Kidney capillary endothelial cell (primary cell): ENCODE measurements around the gene KCTD20.
"Not testable (repeated sequence)": the region's sequence is repeated elsewhere in the genome, so short reads cannot be mapped to it uniquely, and the experiment has no call there.

Experiments
- DNase-seq: peaks from one replicate; pipeline ENCODE4 v3.0.0-alpha.2; 2018; ENCODE audit warnings: low spot score

The KCTD20 gene

DNA sequence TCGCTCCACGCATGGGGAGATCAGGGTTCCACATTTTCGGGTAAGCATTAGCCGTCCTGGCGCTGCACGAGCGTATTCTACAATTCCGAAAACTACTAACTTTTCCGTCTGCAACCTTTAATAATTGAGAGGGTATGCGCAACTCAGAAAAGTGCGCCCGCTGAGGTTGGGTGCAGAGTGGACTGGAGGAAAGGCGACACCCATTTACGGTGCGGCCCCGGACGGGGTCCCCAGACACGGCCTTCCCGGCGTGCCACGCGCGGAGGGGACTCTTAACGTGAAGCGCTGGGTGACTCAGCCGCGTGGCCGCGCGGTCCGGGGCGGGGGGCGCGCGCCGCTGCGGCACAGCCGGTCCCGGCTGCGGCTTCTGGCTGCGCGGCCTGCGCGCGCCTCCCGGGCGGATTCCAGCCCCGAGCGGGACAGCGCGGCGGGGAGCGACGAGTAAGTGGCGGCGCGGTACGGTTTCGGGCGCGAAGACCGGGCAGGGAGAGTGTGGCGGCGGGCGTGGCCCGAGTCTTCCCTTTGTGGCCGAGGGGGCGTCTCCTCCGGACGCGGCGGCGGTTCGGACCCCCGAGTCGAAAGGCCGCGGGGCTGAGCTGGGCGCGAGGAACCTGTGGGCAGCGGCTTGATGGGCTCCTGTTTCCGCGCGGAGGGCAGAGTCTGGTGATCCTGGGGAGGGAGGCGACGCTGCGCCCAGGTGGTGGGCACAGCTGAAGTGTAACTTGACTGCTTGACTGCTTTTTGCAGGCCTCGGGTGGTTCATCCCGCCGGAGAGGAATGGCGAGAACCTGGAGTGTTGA lies at the start of gene KCTD20, which contains the start of gene PXT1:
TSS of gene KCTD20 (plus strand) at position 330 of the 800 bp plus-strand sequence. CDS start 27,098 bp downstream, outside the sequence.
TSS of gene PXT1 (minus strand) at position 184 of the 800 bp plus-strand sequence. CDS start 16,772 bp downstream, outside the sequence.
- DNase-seq: peak; percentile 82

DNA sequence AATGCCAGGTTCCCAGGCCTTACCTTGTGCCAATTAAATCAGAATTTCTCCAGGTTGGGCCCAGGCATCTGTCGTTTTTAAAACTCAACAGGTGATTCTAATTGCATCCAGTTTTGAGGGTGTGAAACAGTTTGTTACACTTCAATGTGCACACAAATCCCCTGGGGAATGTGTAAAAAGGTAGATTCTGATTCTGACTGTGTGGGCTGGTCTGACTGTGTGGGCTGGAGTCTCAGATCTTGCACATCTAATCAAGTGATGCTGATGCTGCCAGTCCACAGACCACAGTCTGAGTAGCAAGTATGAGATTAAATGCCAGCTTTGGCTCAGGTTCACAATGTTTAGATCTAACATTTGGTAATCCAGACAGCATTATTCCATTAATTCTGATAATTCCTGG lies 42.8 kb upstream of the KCTD20 start:
- no peak for DNase-seq

DNA sequence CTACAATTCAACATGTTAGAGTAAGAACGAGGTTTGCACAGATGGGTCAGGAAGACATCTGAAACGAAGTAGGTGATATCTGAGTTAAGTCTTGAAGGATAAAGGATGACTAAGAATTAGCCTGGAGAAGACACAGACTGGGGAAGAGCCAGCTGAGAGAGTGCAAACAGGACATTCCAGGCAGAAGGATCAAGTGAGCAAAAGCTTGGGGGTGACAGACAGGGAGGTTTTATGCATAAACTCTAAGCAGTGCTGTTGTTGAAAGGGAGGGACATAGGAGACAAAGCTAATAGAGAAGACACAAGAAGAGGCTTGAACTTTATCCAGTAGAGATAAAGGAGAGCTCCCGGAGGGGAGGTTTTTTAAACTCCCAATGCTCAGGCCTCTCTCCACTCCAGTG lies 40.3 kb upstream of the KCTD20 start:
- DNase-seq: no peak

DNA sequence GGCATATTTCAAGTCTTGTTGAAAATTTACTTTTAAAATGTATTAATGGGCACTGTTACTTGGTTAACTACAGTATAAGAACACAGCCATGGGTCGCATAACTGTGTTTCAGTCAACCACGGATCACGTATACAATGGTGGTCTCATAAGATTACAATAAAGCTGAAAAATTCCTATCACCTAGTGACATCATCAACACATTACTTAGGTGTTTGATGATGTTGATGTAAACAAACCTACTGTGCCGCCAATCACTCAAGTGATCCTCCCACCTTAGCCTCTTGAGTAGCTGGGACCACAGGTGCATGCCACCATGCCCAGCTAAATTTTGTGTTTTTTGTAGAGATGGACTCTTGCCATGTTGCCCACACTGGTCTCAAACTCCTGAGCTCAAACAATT lies 38.6 kb upstream of the KCTD20 start:
- no peak for DNase-seq

DNA sequence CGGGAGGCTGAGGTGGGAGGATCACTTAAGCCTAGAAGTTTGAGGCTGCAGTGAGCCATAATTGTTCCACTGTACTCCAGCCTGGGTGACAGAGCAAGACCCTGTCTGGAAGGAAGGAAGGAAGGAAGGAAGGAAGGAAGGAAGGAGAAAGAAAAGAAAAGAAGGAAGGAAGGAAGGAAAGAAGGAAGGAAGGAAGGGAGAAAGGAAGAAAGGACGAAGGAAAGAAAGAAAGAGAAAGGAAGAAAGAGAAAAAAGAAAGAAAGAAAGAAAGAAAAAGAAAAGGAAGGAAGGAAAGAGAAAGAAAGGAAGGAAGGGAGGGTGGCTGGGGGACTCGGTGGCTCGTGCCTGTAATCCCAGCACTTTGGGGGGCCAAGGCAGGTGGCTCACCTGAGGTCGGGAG lies 33.1 kb upstream of the KCTD20 start:
- DNase-seq: not testable (repeated sequence)

DNA sequence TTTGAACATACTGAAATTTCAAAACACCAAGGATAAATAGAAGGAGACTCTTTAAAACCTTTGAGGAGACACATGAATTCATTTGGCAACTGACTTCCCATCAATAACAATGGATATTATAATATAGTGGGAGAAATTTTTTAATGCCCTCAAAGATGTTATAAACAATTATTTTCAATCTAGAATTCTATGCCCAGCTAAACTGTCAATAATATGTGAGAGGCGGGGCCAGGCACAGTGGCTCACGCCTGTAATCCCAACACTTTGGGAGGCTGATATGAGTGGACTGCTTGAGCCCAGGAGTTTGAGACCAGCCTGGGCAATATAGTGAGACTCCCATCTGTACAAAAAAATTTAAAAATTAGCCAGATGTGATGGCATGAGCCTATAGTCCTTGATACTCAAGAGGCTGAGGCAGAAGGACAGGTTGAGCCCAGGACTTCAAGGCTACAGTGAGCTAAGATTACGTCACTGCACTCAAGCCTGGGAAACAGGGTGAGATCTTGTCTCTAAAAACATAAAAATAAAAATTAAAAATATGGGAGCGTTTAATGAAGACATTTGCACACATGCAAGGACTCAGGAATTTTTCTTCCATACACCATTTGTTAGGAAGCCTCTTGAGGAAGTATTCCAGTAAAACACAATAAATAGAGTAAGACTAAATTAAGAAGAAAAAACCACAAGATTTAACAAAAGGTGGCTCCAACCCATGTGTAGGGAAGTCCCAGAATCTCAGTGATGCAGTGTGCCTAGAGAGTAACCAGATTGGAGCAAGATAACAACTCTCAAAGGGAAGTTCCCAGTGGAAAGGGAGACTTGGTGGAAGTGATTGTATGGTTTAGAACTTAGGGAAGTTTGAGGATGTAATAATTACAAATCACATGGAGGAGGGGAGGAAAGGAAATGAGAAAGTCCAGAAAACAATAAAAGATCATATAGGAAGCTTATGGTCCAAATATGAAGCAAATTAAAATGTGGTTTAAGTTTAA lies 29.0 kb upstream of the KCTD20 start:
- DNase-seq: no peak

DNA sequence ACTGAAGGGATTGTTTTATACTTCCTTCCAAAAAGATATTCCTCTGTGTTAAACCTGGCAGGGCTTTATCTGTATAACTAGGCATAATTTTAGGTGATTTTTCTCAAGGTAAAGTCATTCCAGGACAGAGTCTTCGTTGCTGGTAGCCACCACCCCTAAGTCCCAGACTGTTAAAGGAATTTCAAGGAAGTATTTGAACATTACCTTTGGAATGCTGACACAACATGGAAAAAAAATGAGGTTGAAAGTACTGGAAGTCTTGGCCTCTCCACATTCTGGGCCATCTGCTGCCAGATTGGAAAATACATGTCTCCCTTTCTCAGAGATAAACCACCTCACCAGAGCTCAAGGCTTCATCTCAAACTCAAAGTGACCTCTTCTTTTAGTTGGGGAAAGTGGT lies 28.3 kb upstream of the KCTD20 start:
- no peak for DNase-seq

DNA sequence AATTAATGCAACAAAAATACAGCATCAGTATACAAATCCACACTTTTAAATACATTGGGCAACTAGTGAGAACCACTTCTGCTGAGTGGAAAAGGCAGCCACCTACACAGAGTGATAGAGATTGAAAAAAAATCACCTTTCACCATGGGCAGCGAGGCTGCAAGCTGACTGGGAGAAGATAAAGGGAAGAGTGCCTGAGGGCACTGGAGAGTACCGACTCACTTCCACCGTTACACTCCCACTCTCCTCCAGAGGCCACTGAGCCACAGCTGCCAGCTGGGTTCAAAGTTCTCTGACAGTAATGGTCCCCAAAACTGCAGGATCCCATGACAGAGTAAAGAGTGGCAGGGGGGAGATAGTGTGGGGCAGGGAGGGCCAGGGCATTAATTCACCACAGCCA lies 24.2 kb upstream of the KCTD20 start:
- DNase-seq: no peak

DNA sequence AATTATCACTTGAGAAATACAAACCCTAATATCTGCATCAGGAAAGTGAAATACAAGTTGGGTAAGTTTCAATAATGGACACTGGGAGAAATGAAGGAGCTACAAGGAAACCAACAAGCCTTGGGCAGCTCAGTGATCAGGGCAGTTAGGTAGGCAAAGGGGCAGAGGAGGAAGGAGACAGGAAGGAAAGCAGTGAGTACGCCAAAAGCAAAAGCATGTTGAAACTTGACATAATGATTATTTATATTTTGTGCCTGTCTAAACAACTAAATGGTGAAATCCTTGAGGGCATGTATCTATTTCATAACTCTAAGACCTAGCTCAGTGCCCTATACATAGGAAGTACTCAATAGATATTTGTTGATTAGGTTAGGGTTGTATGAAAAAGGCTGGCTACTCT lies 23.5 kb upstream of the KCTD20 start:
- no peak for DNase-seq

DNA sequence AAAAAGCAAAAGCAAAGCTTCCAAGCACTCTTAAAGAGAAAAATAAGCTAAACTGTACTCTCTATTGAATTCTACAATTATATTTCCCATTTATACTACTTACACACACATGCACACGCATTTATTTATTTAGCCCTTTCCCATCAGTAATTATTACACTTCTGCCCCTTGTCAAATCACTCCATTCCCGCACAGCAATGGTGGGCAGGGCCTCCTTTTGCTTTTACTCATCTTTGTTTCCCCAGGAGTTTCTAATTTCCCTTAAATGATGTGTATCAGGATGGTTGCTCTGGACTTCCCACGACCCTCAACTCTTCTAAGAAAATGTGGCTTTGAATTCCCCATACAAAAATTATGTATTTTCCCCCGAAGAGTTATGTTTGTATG lies 20.1 kb upstream of the KCTD20 start:
- DNase-seq: no peak

DNA sequence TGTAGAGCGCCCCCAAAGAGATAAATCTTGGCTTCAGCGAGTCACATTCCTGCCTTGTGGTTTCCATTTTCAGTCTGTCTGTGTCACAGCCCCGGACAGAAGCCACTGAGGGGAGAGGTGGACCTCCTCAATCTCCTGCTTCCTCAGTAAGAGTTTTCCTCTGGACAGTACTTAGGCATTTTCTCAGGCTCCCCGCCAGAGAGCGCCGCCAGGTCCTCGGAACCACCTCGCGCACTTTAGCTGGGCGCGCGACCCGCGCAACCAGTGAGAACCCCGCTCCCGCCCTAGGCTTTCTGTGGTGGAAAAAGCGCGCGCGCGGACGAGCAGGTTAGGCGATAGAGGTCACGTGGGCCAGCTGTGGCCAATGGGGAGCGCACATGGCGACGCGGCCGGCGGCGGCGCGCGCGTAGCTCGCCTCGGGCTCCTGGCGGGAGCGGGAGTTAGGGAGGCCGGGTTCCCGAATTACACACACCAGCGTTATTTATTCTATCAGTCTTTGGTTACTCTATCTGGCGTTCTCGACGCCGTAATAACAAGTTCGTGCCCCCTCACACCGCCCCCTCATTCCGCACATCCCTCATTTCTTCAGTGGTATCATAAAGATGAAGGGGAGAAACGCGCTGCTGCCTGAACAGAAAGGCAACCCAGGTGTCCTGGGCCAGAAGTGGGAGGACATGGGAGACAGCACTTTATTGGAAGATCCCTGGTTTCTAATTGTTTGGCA lies 19.5 kb upstream of the KCTD20 start:
- peak; percentile 97 for DNase-seq

DNA sequence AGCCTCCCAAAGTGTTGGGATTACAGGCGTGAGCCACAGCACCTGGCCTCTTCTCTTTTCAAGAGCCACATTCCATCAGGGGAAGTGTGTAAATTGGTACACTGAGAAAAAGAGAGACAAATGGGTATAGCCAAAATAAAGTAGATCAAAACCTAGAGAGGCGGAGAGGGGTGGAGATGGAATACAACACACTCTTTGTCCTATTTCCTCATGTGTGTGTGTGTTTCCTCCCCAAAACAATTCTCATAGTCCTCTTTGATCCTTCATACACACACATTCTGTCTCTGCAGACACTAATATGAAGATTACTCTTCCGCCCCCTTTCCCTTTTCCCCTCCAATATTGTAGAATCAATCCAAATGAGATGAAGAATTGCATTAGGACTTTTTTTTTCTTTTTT lies 16.2 kb upstream of the KCTD20 start:
- no peak for DNase-seq

DNA sequence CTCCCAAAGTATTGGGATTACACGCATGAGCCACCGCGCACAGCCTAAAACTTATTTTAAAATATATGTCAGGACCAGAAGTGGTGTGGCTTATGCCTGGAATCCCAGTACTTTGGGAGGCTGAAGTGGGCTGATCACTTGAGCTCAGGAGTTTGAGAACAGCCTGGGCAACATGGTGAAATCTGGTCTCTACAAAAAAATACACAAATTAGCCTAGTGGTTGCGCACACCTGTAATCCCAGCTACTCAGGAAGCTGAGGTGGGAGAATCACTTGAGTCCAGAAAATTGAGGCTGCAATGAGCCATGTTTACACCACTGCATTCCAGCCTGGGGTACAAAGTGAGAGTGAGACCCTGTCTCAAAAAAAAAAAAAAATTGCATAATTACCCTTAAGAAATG lies 13.9 kb upstream of the KCTD20 start:
- no peak for DNase-seq

DNA sequence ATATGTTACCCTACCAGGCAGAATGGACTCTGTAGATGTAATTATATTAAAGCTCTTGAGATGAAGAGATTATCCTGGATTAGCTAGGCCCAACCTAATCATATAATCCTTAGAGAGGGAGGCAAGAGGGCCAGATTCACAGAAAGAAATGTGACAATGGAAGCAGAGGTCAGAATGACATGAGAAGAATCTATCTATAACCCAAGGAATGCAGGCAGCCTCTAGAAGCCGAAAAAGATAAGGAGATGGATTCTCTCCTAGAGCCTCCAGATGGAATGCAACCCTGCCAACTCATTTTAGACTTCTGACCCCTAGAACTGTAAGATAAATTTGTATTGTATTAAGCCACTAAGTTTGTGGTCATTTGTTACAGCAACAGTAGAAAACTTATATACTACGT lies 12.4 kb upstream of the KCTD20 start:
- DNase-seq: no peak

DNA sequence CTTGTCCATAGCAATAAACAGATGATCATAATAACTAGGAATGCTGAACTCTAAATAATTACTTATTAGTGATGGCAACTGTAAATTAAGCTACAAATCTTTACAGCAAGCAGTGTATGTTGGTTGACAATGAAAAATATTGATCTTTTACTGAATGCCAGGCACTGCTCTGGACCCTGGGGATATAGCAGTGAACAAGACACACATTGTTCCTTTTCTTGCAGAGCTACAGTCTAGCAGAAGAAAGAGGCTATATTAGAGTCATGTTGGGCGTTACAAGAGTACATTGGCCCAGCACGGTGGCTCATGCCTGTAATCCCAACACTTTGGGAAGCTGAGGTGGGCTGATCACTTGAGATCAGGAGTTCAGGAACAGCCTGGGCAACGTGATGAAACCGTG lies 11.6 kb upstream of the KCTD20 start:
- no peak for DNase-seq

DNA sequence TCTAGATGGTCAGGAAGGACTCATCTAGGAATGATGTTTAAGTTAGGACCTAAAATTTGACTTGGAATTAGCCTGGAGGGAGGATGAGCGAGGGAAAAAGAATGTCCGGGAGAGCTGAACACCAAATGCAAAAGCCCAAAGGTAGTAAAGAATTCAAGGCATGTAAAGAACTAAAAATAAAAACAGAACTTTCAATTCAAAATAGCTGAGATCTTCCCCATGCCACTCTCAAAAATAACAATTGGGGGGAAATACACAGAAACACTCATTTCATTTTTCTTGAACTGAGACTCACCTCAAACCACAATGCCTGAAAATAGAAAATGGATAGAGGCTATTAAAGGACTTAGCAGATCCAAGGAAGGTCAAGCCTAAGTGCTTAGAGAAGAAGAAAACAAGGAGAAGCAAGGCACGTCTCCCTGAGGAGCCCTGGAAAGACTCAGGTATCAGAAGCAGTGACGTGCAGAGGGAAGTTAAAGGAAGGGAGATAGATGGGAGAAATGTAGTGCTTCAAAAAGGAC lies 10.6 kb upstream of the KCTD20 start:
- DNase-seq: no peak

DNA sequence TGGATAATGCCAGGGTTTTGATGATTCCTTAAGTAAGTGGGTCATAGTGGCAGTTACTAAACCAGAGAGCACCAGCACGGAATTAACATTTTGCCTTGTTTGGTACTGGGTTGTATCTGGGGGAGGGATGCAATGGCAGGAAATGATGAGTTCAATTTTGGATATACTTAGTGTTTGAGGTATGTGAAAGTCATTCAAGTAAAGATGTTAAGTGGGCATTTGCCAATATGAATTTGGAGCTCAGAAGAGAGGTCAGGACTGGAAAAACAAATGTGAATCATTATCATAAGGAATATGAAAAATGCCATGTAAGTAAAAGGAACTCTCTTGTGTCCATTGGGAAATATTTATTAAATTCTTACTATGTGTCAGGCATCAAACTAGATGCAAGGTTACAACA lies 6.3 kb upstream of the KCTD20 start:
- DNase-seq: no peak

DNA sequence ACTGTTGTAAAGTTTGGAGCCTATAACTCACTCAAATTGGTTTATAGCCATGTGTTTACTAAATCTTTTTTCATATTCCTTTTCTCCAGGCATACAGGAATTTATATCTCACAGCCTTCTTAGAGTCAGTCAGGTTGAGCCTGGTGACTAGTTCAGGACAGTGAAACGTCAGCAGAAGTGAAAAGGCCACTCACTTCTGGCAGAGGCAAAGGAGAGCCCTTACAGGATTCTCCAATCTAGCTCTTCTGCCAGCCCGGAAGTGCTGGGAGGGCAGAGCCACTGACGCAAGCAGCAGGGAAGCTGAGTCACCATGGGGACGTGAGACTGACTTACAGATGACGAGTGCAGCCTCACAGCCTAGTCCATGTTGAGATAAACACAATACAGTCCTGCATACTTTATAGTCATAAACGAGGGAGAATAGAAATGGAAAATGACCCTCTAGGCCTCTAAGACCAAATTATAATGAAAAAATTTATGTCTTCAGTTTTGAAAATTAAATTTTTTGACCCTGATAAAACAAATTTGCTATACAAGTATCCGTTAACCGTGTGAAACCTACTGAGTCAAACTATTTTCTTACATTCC lies 1.4 kb upstream of the KCTD20 start:
- peak; percentile 99 for DNase-seq

DNA sequence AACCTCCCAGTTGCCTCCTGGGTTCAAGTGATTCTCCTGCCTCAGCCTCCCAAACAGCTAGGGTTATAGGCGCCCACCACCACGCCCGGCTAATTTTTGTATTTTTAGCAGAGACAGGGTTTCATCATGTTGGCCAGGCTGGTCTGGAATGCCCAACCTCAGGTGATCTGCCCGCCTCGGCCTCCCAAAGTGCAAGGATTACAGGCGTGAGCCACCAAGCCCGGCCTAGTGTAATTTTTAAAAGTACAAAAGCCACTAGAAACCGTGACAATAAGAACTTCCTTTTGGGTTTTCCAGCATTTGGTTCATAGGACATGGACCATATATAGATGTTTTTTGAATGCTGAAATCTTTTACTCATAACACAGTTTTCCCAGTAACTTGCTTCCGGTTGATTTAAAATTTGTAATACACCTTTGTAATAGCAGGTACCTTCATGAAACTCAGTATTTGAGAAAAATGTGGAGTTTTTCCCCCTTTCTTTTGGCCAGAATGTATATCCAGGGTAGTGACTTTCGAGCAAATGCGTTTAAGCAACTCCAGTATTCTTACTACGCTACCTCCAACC lies 613 bp upstream of the KCTD20 start:
- peak; percentile 23 for DNase-seq

DNA sequence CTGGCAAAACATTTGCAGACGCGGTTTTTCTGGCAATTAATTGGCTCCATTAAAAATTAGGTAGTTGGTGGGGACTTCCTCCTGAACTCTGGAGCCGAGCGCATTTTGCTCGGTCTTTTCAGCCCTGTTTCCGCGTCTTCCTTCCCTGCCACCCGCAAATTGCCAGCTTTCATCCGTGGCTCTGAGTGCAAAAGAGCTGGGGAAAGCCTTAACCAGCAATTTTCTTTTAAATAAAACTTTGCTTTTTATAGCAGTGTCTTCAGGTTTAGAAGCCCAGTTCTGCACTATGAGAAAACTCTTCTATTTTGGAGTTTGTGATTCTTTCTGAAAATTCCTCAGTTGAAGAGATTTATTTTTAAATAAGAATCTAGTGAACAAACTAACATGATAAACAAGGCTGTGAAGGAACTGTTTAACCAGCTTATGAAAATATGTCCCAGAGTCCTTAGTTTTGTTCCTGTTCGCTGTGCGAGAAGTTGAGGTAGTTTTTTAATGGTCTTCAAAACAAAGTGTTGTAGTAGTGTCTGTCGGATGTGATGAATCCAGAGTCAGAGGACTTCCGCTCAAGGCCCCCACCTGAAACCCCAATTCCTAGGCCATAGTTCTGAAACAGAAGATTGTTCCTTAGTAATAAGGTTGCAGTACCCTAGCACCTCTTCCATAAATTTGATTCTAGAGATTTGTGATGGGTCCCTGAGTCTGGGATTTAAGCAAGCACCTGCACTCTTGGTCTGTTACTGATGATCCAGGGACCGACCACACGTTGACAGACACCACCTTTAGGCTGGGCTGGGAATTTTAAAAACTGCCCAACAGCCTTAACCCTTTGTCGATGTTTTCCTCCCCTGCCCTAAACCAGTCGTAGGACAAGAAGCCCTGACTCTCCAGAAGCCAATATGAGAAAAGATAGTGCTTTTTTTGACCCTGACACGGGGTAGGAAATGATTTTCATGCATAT lies 950 bp downstream of the KCTD20 start:
- no peak for DNase-seq
